GM10266 (cell line): ENCODE measurements around the gene MOB2.

Experiments
- DNase-seq: peaks from one replicate; pipeline ENCODE4 v3.0.0; 2012; ENCODE audit errors: extremely low spot score
- CTCF ChIP-seq: IDR thresholded peaks from 2 replicates; pipeline ENCODE4 v1.5.1; 2012; ENCODE audit warnings: mild to moderate bottlenecking, low read depth; ENCODE audit not compliant: control insufficient read depth, insufficient read depth; ENCODE audit errors: missing control alignments

MOB2 gene

GRCh38 chr11:1458340-1459218 lies 28.0 kb downstream of the MOB2 start:
- DNase-seq: no peak
- peak; percentile 36 for TF ChIP-seq CTCF

- no peak for TF ChIP-seq CTCF
- no peak for DNase-seq
Observed at GRCh38 chr11:1457856-1458255, 28.7 kb downstream of the MOB2 start.

DNA sequence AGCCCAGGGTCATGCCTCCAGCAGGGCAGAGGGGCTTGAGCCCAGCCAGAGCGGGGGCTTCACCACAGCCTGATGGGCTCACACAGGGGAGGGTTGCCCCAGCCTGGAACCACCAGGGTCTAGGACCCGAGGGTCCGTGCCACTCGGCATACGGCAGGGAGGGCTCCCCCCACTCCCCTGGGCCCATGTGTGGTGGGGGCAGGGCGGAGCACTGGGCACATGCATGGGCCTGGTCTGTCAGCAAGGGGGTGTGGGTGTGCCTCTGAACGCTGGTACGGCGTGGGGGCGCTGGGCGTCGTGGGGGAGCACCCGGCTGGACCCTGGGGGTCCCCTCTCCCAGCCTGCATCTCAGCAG lies 29.3 kb downstream of the MOB2 start:
- TF ChIP-seq CTCF: no peak
- DNase-seq: no peak

- TF ChIP-seq CTCF: no peak
- no peak for DNase-seq
Observed at GRCh38 chr11:1456596-1457325, 29.8 kb downstream of the MOB2 start.

DNA sequence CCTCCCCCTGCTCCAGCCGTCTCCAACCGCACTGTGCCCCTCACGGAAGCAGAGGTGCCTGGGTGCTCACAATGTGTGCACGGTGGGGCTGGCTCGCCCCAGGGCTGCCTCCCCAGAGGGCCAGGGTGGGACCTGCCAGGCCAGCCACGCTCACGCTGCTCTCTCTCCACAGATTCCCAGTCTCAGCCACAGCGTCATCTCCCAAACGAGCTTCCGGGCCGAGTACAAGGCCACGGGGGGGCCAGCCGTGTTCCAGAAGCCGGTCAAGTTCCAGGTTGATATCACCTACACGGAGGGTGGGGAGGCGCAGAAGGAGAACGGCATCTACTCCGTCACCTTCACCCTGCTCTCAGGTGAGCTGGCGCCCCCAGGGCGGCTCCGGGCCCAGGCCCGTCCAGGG lies 30.4 kb downstream of the MOB2 start:
- TF ChIP-seq CTCF: no peak
- DNase-seq: no peak

- no peak for TF ChIP-seq CTCF
- no peak for DNase-seq
Observed at GRCh38 chr11:1455763-1456060, 30.9 kb downstream of the MOB2 start.
